Measurements from ENCODE around the gene COL18A1. TPM values are rescaled to one million over a fixed set of nuclear protein-coding genes. Genes with fewer than 3 reads are reported as not detected.

Gene COL18A1
- total and polyA plus RNA-seq, 9 of the 15 experiments (the other 6 are each of a cell fraction or from before 2014, with no cell fraction given), result 0.14 to 16.4 (median 2.0) TPM

GRCh38 chr21:45403133-45403824, 1.7 kb upstream of the COL18A1 start:
- intact Hi-C loops (cut with micrococcal nuclease) (no loop called here), in situ Hi-C loops (cut with MboI) (no loop called here)
- ChIA-PET CTCF (ENCODE audit: low intra/inter-chr PET ratio) (no interaction called here), POLR2A (no interaction called here)
- H3K4me3 ChIP-seq, result no peak overlapping the region
- H3K27ac ChIP-seq (ENCODE audit: extremely low read depth, low read depth, low read length), result no peak overlapping the region
- 0 out of 2 replicates have a peak, but pooled peaks cover 5% of the 10 kb centered on the region for H4K20me1 ChIP-seq (replicated peaks; ENCODE audit: control insufficient read depth, insufficient read depth, low read length)
- no peaks in the 10 kb centered on the region for H3K36me3 ChIP-seq (ENCODE audit: control insufficient read depth, insufficient read depth, low read length)
- peaks cover 2 to 6% of the 10 kb centered on the region in 2 experiments; a peak in 4 of 5 replicates for H3K27me3 ChIP-seq (ENCODE audit: control insufficient read depth in 2 of 2, insufficient read depth in 2 of 2, low read length in 2 of 2)
- peaks cover 6 to 49% of the 10 kb centered on the region in 2 experiments; a peak in 4 of 5 replicates for H3K4me1 ChIP-seq (replicated peaks in 1 of 2; ENCODE audit: control insufficient read depth in 2 of 2, insufficient read depth in 2 of 2, low read length in 2 of 2)
- H3K9me3 ChIP-seq (replicated peaks; ENCODE audit: control insufficient read depth, insufficient read depth, low read depth, low read length), result peaks cover 14% of the 10 kb centered on the region; the same call in 1 of the 2 replicates
- no peak overlapping the region for H2AFZ ChIP-seq (ENCODE audit: low read depth, low read length)
- peak; percentile 62 for FAIRE-seq
- no peak for ATAC-seq
- H3K9ac ChIP-seq (ENCODE audit: insufficient read depth in 1 of 2, low read depth in 2 of 2, low read length in 2 of 2), result no peak overlapping the region
- no peak overlapping the region for H3K4me2 ChIP-seq (ENCODE audit: insufficient read depth, low read length)
- BruUV-seq (replicated peaks), result no TSS peak
- TF ChIP-seq HNRNPUL1 (IDR thresholded peaks at IDR 0.05; ENCODE audit: low read length), result no peak
- no peak for TF ChIP-seq KDM5B (IDR thresholded peaks at IDR 0.05; ENCODE audit: insufficient replicate concordance, low read depth, low read length)
- TF ChIP-seq SPI1 (IDR thresholded peaks at IDR 0.05; ENCODE audit: borderline replicate concordance, low read depth, low read length), result no peak
- TF ChIP-seq ZNF57 (CRISPR knock-in tag; IDR thresholded peaks at IDR 0.05), result no peak
- TF ChIP-seq ZNF589 (CRISPR knock-in tag; IDR thresholded peaks at IDR 0.05; ENCODE audit: low read depth), result no peak
- TF ChIP-seq PYGO2 (tag; IDR thresholded peaks at IDR 0.05), result no peak
- TF ChIP-seq MCM2 (IDR thresholded peaks at IDR 0.05; ENCODE audit: low read depth), result no peak
- TF ChIP-seq, protein P1, sequence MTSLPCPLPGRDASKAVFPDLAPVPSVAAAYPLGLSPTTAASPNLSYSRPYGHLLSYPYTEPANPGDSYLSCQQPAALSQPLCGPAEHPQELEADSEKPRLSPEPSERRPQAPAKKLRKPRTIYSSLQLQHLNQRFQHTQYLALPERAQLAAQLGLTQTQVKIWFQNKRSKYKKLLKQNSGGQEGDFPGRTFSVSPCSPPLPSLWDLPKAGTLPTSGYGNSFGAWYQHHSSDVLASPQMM (CRISPR knock-in tag; IDR thresholded peaks at IDR 0.05), result no peak
- no peak for TF ChIP-seq CBFA2T3 (IDR thresholded peaks at IDR 0.05)
- TF ChIP-seq TCF3 (CRISPR knock-in tag; IDR thresholded peaks at IDR 0.05), result no peak
- TF ChIP-seq, protein P2, sequence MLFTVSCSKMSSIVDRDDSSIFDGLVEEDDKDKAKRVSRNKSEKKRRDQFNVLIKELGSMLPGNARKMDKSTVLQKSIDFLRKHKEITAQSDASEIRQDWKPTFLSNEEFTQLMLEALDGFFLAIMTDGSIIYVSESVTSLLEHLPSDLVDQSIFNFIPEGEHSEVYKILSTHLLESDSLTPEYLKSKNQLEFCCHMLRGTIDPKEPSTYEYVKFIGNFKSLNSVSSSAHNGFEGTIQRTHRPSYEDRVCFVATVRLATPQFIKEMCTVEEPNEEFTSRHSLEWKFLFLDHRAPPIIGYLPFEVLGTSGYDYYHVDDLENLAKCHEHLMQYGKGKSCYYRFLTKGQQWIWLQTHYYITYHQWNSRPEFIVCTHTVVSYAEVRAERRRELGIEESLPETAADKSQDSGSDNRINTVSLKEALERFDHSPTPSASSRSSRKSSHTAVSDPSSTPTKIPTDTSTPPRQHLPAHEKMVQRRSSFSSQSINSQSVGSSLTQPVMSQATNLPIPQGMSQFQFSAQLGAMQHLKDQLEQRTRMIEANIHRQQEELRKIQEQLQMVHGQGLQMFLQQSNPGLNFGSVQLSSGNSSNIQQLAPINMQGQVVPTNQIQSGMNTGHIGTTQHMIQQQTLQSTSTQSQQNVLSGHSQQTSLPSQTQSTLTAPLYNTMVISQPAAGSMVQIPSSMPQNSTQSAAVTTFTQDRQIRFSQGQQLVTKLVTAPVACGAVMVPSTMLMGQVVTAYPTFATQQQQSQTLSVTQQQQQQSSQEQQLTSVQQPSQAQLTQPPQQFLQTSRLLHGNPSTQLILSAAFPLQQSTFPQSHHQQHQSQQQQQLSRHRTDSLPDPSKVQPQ (CRISPR knock-in tag; IDR thresholded peaks at IDR 0.05; ENCODE audit: borderline replicate concordance), result no peak
- no peak for TF ChIP-seq TAF9B (IDR thresholded peaks at IDR 0.05; ENCODE audit: partially characterized antibody)
- no peak for DNase-seq (ENCODE audit: extremely low read depth in 1 of 4, low spot score in 3 of 4)
- H3K9me1 ChIP-seq (ENCODE audit: control insufficient read depth, insufficient read depth, low read length), result no peaks in the 10 kb centered on the region
- peaks cover 16% of the 10 kb centered on the region; the same call in 1 of the 3 replicates for H3K79me2 ChIP-seq (ENCODE audit: control insufficient read depth, insufficient read depth, low read length)
- WGBS (ENCODE audit: insufficient coverage, low coverage, missing lambda C conversion rate), result 17% methylated on average over 6 of the region's 7 CpGs
